ENCODE results near the gene PRIMA1. TPM values are rescaled to one million over a fixed set of nuclear protein-coding genes. Genes with fewer than 3 reads are reported as not detected.

Gene PRIMA1
- polyA plus RNA-seq, 3 donors = not detected

- H4K20me1 ChIP-seq (ENCODE audit: insufficient read depth, low read length) = no peaks in the 10 kb centered on the region
- WGBS (ENCODE audit: insufficient coverage) = 40% methylated on average over 1 of the region's 14 CpGs
These were observed 36.9 kb upstream of the PRIMA1 start for GRCh38 chr14:93825235-93825553.

DNA sequence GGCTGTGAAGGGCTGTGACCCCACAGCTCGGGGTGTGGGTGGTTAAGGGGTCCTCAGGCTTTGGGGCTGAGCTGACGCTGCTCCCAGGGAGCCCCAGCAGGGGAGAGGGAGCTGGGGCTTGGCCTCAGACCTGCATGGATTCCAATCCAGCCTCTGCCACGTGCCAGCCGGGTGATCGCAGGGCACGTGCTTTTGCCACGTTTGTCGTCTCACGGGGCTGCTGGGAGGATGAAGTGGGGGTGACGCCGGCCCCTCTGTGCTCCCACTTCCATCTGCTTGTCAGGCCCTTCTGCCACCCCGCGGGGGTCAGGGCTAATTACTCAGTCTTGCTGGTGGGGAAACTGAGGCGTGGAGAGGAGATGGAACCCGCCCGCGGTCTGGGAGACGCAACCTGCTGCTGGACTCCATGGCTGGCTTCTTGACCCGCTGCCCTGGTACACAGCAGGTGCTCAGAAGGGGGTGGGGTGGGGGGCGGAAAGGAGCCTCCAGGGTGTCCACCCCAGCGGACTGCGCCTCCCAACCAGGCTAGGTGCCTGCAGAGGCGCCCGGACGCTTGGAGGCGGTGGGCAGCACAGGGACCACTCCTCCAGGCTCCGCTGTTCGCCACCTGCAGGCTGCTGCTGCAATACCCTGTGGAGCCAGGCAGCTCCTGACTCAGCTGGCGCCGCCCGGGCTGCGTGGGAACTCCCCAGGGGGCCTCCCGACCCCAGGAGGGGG is 36.4 kb upstream of the PRIMA1 start:
- WGBS (ENCODE audit: insufficient coverage) = 89% methylated on average over 23 of the region's 33 CpGs
- no peak overlapping the region for H3K4me3 ChIP-seq (replicated peaks in 1 of 3; ENCODE audit: low read depth in 2 of 3, low read length in 3 of 3)
- TF ChIP-seq, protein P1, sequence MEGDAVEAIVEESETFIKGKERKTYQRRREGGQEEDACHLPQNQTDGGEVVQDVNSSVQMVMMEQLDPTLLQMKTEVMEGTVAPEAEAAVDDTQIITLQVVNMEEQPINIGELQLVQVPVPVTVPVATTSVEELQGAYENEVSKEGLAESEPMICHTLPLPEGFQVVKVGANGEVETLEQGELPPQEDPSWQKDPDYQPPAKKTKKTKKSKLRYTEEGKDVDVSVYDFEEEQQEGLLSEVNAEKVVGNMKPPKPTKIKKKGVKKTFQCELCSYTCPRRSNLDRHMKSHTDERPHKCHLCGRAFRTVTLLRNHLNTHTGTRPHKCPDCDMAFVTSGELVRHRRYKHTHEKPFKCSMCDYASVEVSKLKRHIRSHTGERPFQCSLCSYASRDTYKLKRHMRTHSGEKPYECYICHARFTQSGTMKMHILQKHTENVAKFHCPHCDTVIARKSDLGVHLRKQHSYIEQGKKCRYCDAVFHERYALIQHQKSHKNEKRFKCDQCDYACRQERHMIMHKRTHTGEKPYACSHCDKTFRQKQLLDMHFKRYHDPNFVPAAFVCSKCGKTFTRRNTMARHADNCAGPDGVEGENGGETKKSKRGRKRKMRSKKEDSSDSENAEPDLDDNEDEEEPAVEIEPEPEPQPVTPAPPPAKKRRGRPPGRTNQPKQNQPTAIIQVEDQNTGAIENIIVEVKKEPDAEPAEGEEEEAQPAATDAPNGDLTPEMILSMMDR (IDR thresholded peaks at IDR 0.05) = no peak
- H3K4me1 Mint-ChIP-seq = no peaks in the 10 kb centered on the region
- H4K20me1 ChIP-seq (ENCODE audit: insufficient read depth, low read length) = no peaks in the 10 kb centered on the region
- H3K4me2 ChIP-seq (replicated peaks; ENCODE audit: extremely low read depth, low read length, poor library complexity, severe bottlenecking) = no peak overlapping the region
- no peak overlapping the region for H3K27ac ChIP-seq (ENCODE audit: low read depth in 1 of 2, low read length in 2 of 2)
- peaks cover 1 to 3% (median 2%) of the 10 kb centered on the region in 3 donors for H3K27me3 Mint-ChIP-seq (ENCODE audit: low read depth in 3 of 3)
- intact Hi-C loops (cut with micrococcal nuclease) = no loop called here
- H2AFZ ChIP-seq (ENCODE audit: insufficient read depth, low read depth, low read length, poor library complexity, severe bottlenecking) = no peak overlapping the region
- H3K36me3 ChIP-seq (replicated peaks in 1 of 2; ENCODE audit: control insufficient read depth in 1 of 2, insufficient read depth in 2 of 2, low read length in 2 of 2) = no peaks in the 10 kb centered on the region
- no peaks in the 10 kb centered on the region for H3K4me1 ChIP-seq (ENCODE audit: control insufficient read depth in 1 of 2, insufficient read depth in 2 of 2, low read length in 2 of 2)
- H3K79me2 ChIP-seq (ENCODE audit: insufficient read depth, low read length) = no peaks in the 10 kb centered on the region
- H3K4me3 Mint-ChIP-seq = no peak overlapping the region
- no peak for DNase-seq
- H3K9ac ChIP-seq (ENCODE audit: insufficient read depth, low read length, poor library complexity, severe bottlenecking) = no peak overlapping the region
- H3K9me3 ChIP-seq (replicated peaks in 1 of 2; ENCODE audit: control insufficient read depth in 1 of 2, insufficient read depth in 1 of 2, low read length in 2 of 2) = no peaks in the 10 kb centered on the region
- H3K27ac Mint-ChIP-seq = no peak overlapping the region
- peaks cover 0 to 2% (median 0%) of the 10 kb centered on the region in 7 donors for H3K9me3 Mint-ChIP-seq
- no peaks in the 10 kb centered on the region for H3K27me3 ChIP-seq (ENCODE audit: control insufficient read depth in 2 of 2, insufficient read depth in 2 of 2, low read length in 2 of 2)
- no peaks in the 10 kb centered on the region for H3K36me3 Mint-ChIP-seq

More at GRCh38 chr14:93825235-93825553, 36.9 kb upstream of the PRIMA1 start:
- Histone ChIP-seq H3K36me3 (replicated peaks in 1 of 2; ENCODE audit: control insufficient read depth in 1 of 2, insufficient read depth in 2 of 2, low read length in 2 of 2) (no peaks in the 10 kb centered on the region), H3K79me2 (ENCODE audit: insufficient read depth, low read length) (no peaks in the 10 kb centered on the region), H2AFZ (ENCODE audit: insufficient read depth, low read depth, low read length, poor library complexity, severe bottlenecking) (no peak overlapping the region), H3K4me2 (replicated peaks; ENCODE audit: extremely low read depth, low read length, poor library complexity, severe bottlenecking) (no peak overlapping the region), H3K9me3 (replicated peaks in 1 of 2; ENCODE audit: control insufficient read depth in 1 of 2, insufficient read depth in 1 of 2, low read length in 2 of 2) (no peaks in the 10 kb centered on the region), H3K4me3 (replicated peaks in 1 of 3; ENCODE audit: low read depth in 2 of 3, low read length in 3 of 3) (no peak overlapping the region), H3K27ac (ENCODE audit: low read depth in 1 of 2, low read length in 2 of 2) (no peak overlapping the region), H3K4me1 (ENCODE audit: control insufficient read depth in 1 of 2, insufficient read depth in 2 of 2, low read length in 2 of 2) (no peaks in the 10 kb centered on the region), H3K9ac (ENCODE audit: insufficient read depth, low read length, poor library complexity, severe bottlenecking) (no peak overlapping the region), H3K27me3 (ENCODE audit: control insufficient read depth in 2 of 2, insufficient read depth in 2 of 2, low read length in 2 of 2) (no peaks in the 10 kb centered on the region)
- intact Hi-C loops (cut with micrococcal nuclease) = no loop called here
- TF ChIP-seq, protein P1 (IDR thresholded peaks at IDR 0.05) = no peak
- Mint-ChIP-seq H3K27ac (no peak overlapping the region), H3K4me3 (no peak overlapping the region), H3K9me3 (peaks cover 0 to 2% (median 0%) of the 10 kb centered on the region in 7 donors), H3K4me1 (no peaks in the 10 kb centered on the region), H3K36me3 (no peaks in the 10 kb centered on the region), H3K27me3 (ENCODE audit: low read depth in 3 of 3) (peaks cover 3 to 4% (median 4%) of the 10 kb centered on the region in 3 donors)
- no peak for DNase-seq
